Activated CD4-positive, CD25-positive, alpha-beta regulatory T cell (primary cell): ENCODE data around the gene AKNAD1.
"Not testable (repeated sequence)": the region's sequence is repeated elsewhere in the genome, so short reads cannot be mapped to it uniquely, and the experiment has no call there.

Source experiments
- DNase-seq, 4 experiments: peaks; one replicate each; lab custom pipeline; 2025; lab: John Stamatoyannopoulos, UW

AKNAD1 gene

GRCh38 chr1:108856994-108857393 is at the start of gene AKNAD1:
TSS of gene AKNAD1 (minus strand) at chr1:108857094. CDS start at chr1:108852664, 4,430 bp downstream.
- no peak for DNase-seq

- no peak for DNase-seq
Measured at GRCh38 chr1:108901106-108901505, 44.2 kb upstream of the AKNAD1 start.

GRCh38 chr1:108897865-108898720 is 41.2 kb upstream of the AKNAD1 start:
- no peak for DNase-seq

GRCh38 chr1:108896146-108897145 is 39.6 kb upstream of the AKNAD1 start:
- no peak for DNase-seq

- DNase-seq: no peak
Measured at GRCh38 chr1:108893141-108893530, 36.2 kb upstream of the AKNAD1 start.

- DNase-seq: no peak
Measured at GRCh38 chr1:108892356-108893140, 35.7 kb upstream of the AKNAD1 start.

- DNase-seq: no peak
Measured at GRCh38 chr1:108889706-108890384, 33.0 kb upstream of the AKNAD1 start.

- not testable (repeated sequence) for DNase-seq
Measured at GRCh38 chr1:108889006-108889645, 32.2 kb upstream of the AKNAD1 start.

GRCh38 chr1:108886292-108886691 is 29.4 kb upstream of the AKNAD1 start:
- no peak for DNase-seq

GRCh38 chr1:108884968-108885367 is 28.1 kb upstream of the AKNAD1 start:
- DNase-seq: no peak

GRCh38 chr1:108882837-108883236 is 25.9 kb upstream of the AKNAD1 start:
- DNase-seq: no peak

- DNase-seq: no peak
Measured at GRCh38 chr1:108881369-108881768, 24.5 kb upstream of the AKNAD1 start.

GRCh38 chr1:108880850-108881249 is 24.0 kb upstream of the AKNAD1 start:
- DNase-seq: no peak

- no peak for DNase-seq
Measured at GRCh38 chr1:108878678-108879077, 21.8 kb upstream of the AKNAD1 start.

GRCh38 chr1:108878160-108878469 is 21.2 kb upstream of the AKNAD1 start:
- DNase-seq: no peak

GRCh38 chr1:108877348-108878159 is 20.7 kb upstream of the AKNAD1 start:
- DNase-seq: no peak

- no peak for DNase-seq
Measured at GRCh38 chr1:108871050-108871724, 14.3 kb upstream of the AKNAD1 start.

GRCh38 chr1:108865316-108865910 is 8.5 kb upstream of the AKNAD1 start:
- no peak for DNase-seq

- no peak for DNase-seq
Measured at GRCh38 chr1:108863984-108864383, 7.1 kb upstream of the AKNAD1 start.
